Measurements from ENCODE around the gene NKX6-2. TPM values are rescaled to one million over a fixed set of nuclear protein-coding genes. Genes with fewer than 3 reads are reported as not detected.

Gene NKX6-2
- total and polyA plus RNA-seq, 2 donors from 2014 or later, result 2.5 TPM; not detected in 1

GRCh38 chr10:132746801-132747625 lies 38.9 kb downstream of the NKX6-2 start:
- no peak overlapping the region for H3K27ac ChIP-seq (ENCODE audit: low read depth in 2 of 2, low read length in 2 of 2)
- H3K9me3 ChIP-seq (ENCODE audit: control insufficient read depth in 2 of 3, insufficient read depth in 1 of 3, low read length in 3 of 3), result no peaks in the 10 kb centered on the region
- no peak for TF ChIP-seq CTCF (IDR thresholded peaks at IDR 0.05; ENCODE audit: borderline replicate concordance, extremely low read depth, insufficient read depth)
- no peaks in the 10 kb centered on the region for H3K27me3 ChIP-seq (ENCODE audit: control insufficient read depth, insufficient read depth, low read length)
- no peak for FAIRE-seq
- intact Hi-C loops (cut with DNase I), result no loop called here
- no peak overlapping the region for H3K4me3 ChIP-seq (ENCODE audit: low read length in 3 of 3)
- no peaks in the 10 kb centered on the region for H3K4me1 ChIP-seq (ENCODE audit: control insufficient read depth in 2 of 3, insufficient read depth in 2 of 3, low read depth in 1 of 3, low read length in 3 of 3)
- H3K9ac ChIP-seq (ENCODE audit: low read length in 3 of 3), result no peak overlapping the region
- H3K36me3 ChIP-seq (ENCODE audit: control insufficient read depth in 2 of 3, insufficient read depth in 3 of 3, low read length in 3 of 3), result peaks cover 0 to 10% (median 5%) of the 10 kb centered on the region in 3 donors
- DNase-seq, result peak in 3 of 5 donors; percentile 49 to 56 (median 55)

- DNase-seq, result no peak
- no peak overlapping the region for H3K9ac ChIP-seq (ENCODE audit: low read length in 3 of 3)
- TF ChIP-seq CTCF (IDR thresholded peaks at IDR 0.05; ENCODE audit: borderline replicate concordance, extremely low read depth, insufficient read depth), result no peak
- no peak for FAIRE-seq
- H3K27ac ChIP-seq (ENCODE audit: low read depth in 2 of 2, low read length in 2 of 2), result no peak overlapping the region
- H3K4me1 ChIP-seq (ENCODE audit: control insufficient read depth in 2 of 3, insufficient read depth in 2 of 3, low read depth in 1 of 3, low read length in 3 of 3), result no peaks in the 10 kb centered on the region
- H3K27me3 ChIP-seq (ENCODE audit: control insufficient read depth, insufficient read depth, low read length), result no peaks in the 10 kb centered on the region
- H3K36me3 ChIP-seq (ENCODE audit: control insufficient read depth in 2 of 3, insufficient read depth in 3 of 3, low read length in 3 of 3), result peaks cover 0 to 10% (median 5%) of the 10 kb centered on the region in 3 donors
- no peak overlapping the region for H3K4me3 ChIP-seq (ENCODE audit: low read length in 3 of 3)
- no peaks in the 10 kb centered on the region for H3K9me3 ChIP-seq (ENCODE audit: control insufficient read depth in 2 of 3, insufficient read depth in 1 of 3, low read length in 3 of 3)
- intact Hi-C loops (cut with DNase I), result no loop called here
Observed at GRCh38 chr10:132746386-132746785, 39.6 kb downstream of the NKX6-2 start.

GRCh38 chr10:132745971-132746370 lies 40.0 kb downstream of the NKX6-2 start:
- TF ChIP-seq CTCF (IDR thresholded peaks at IDR 0.05; ENCODE audit: borderline replicate concordance, extremely low read depth, insufficient read depth), result no peak
- intact Hi-C loops (cut with DNase I), result no loop called here
- Histone ChIP-seq H3K9me3 (ENCODE audit: control insufficient read depth in 2 of 3, insufficient read depth in 1 of 3, low read length in 3 of 3) (no peaks in the 10 kb centered on the region), H3K27me3 (ENCODE audit: control insufficient read depth, insufficient read depth, low read length) (no peaks in the 10 kb centered on the region), H3K4me1 (ENCODE audit: control insufficient read depth in 2 of 3, insufficient read depth in 2 of 3, low read depth in 1 of 3, low read length in 3 of 3) (no peaks in the 10 kb centered on the region), H3K9ac (ENCODE audit: low read length in 3 of 3) (no peak overlapping the region), H3K4me3 (ENCODE audit: low read length in 3 of 3) (no peak overlapping the region), H3K36me3 (ENCODE audit: control insufficient read depth in 2 of 3, insufficient read depth in 3 of 3, low read length in 3 of 3) (peaks cover 0 to 10% (median 5%) of the 10 kb centered on the region in 3 donors), H3K27ac (ENCODE audit: low read depth in 2 of 2, low read length in 2 of 2) (no peak overlapping the region)
- DNase-seq (no peak), FAIRE-seq (no peak)
